SW480 (cell line): Measurements from ENCODE around the gene B3GALT6.

Experiments
- DNase-seq: peaks from one replicate; pipeline ENCODE4 v3.0.0-alpha.2; 2016; ENCODE audit warnings: low spot score

Gene B3GALT6

DNA sequence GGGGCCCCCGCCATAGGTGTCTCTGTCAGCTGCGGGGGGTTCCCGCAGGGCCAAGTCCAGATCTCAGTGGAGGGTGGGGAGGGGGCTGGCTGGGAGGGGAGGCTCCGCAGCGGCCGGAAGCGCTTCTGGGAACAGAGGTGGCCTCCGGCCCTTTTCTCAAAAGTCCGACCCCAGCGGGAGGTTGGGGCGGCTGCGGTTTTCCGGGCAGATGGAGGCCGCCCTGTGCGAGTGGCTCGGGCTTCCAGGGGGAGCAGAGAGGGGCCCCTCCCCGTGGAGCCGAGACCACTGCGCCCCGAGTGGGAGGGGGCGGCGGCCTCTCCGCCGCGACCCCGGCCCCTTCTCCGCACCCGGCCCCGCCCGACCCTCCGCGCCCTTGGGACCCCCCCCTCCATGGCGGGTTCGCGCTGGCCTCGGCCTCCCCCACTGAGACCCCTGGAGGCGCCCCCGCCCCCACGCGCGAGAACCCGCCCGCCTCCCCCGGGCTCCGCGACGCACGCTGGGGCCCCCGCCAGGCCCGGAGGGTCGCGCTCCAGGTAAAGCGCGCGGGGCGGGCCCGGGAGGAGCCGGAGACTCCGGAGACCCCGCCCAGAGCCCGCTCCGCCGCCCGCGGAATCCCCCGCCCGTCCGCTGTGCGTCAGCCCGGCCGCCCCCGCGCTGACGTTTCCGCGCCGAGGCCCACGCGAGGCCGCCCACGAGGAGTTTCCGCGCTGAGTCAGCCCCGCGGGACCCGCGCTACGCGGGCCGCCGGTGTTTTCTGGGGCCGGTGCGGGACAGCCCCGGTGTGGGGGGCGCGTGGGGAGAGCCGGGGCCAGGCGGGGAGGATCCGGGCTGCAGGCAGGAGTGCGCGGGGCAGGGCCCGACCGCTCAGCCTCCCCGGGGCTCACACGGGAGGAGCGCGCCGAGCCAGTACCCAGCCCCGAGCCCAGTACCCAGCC lies 30.9 kb upstream of the B3GALT6 start:
- DNase-seq: peak; percentile 53

DNA sequence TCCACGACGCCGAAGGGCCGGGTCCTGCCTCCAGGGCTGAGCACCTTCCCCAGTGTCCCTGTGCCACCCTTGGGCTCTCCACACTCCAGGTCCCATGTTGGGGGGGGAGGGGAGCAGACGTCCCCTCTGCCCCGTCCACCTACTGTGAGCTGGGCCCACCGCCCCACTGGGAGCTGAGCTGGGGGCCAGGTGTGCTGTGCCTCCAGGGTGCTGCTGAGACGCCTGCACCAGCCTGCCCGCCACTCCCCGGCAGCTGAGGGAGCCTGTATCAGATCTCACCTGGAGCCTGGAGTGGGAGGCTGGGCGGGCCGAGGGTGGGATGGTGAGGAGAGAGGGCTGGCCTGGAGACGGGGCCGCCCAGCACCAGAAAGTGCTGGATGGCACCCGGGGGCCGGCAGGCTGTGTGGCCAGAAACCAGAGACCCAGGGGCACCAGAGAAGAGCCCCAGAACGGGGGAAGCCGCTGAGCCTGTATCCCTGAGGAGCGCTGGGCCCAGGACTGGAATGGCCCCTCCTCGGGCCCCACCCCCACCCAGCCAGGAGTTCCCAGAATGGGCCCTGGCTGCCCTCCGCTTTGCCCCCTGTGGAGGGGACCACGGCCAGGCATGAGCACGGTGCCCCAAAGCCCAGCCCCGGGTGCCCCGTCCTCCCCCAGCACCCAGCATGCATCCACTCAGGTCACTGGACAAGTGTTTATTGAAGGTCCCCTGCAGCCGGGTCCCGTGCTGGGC lies 29.0 kb upstream of the B3GALT6 start:
- DNase-seq: no peak

DNA sequence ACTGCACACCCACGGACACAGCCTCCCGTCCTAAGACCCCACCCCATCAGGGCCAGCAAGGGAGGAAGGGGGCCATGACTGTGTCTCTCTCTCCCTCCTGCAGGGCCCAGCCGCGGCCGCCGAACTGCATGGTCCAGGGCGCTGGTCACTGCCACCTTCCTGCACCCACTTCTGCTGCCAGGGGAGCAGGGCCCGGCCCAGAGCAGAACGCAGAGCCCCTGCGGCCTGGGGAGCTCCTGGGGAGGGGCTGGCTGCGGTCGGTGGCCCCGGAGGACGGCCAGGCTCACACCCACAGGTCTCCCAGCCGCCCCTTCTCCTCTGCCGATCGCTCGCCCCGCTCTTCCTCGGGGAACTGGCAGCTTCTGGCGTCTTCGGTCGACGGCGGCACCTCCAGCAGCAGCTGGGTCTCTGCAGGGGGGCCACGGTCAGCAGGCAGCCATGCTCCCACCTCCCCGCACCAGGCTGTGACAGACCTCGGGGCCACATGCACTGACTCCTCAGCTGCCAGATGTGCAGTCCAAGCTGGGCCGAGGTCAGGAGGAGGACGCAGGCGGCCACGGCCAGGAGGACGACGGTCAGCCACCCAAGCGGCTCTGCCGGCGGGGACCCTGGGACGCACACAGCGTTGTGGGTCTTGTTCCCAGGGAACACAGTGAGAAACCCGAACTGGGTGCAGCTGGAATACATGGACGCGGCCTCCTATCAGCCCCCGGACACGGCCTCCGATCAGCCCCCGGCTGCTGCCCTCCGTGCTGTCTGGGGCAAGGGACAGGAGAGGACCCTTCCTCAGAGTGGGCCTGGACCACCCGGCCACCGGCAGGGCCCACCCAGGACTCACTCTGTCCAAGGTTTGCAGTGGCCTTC lies 28.2 kb upstream of the B3GALT6 start:
- no peak for DNase-seq

DNA sequence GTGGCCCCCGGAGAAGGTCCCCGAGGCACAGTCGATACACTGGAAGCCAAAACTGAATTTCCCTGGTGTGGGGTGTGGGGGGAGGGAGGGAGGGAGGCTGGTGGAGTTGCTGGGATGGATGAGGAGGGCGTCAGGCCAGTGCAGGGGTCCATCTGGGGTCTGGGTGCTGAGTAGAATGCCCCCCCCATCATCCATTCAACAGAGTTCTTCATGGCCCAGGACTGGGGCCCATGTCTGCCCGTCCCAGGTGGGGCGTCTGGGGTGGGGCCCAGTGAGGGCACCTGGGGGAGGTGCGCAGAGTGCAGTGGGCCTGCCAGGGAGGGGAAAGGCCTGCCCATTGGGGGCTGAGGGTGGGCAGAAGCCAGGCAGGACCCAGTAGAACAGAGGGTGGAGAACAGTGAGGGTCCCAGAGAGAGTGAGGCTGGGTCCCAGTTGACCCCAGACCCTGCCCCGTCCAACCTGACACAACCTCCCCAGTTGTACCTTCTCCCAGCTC lies 27.6 kb upstream of the B3GALT6 start:
- no peak for DNase-seq

DNA sequence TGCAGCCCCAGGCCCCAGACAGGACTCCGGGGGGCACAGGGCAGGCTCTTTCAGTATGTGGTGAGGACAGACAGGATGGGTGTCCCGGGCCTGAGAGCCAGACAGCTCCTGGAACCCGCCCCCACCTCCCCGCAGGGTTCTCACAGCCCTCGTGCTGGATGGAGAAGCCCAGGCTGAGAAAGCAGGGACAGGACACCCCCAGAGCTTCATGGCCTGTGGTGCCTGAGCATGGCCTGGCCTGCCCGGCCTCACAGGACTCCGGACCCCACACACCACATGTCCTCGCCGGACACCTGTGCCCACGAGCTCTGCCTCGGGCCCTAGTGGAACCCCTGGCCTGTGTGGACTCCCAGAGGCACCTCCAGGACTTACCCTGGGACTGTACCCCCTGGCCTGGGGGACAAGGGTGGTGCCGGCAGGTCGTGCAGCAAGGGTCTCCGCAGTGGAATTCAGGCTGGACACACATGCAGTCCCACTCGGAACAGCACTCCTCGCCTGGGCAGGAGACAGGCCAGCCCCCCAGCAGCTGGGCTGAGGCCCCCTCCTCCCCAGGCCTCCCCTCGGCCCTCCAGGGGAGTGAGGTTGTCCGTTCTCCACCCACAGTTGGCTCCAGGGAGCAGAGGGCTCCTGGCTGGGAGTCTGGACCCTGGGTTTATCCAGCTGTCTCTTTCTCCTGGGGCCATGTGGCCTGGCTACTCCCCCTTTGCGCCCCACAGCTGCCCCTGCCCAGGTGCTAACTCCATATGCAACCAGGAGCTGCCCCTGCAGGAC lies 26.9 kb upstream of the B3GALT6 start:
- DNase-seq: no peak

DNA sequence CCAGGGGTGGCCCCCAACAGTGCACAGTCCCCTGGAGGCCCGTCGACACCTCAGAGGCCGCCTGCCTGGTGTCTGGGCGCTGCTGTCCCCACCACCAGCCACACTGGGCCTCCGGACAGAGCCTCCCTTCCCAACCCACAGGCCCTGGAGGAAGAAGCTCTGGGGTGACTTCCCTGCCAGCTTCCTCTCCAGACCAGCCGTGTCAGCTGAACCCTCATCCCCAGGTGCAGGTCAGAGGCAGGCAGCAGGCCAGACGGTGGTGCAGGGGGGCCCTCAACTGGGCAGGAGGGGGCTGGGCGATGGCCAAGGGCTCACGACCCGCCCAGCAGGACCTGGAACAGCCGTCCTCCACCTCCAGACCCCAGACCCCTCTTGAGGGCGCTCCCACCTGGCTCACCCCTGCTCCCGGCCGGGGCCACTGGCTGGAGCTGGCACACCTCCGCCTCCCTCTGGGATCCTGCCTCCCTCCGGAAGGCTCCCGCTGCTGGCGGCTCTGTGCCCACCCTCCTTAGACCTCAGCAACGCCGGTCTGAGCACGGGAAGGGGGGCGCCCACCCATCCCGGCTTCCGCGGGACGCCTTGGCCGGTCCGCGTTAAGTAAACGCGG lies 26.2 kb upstream of the B3GALT6 start:
- DNase-seq: no peak

DNA sequence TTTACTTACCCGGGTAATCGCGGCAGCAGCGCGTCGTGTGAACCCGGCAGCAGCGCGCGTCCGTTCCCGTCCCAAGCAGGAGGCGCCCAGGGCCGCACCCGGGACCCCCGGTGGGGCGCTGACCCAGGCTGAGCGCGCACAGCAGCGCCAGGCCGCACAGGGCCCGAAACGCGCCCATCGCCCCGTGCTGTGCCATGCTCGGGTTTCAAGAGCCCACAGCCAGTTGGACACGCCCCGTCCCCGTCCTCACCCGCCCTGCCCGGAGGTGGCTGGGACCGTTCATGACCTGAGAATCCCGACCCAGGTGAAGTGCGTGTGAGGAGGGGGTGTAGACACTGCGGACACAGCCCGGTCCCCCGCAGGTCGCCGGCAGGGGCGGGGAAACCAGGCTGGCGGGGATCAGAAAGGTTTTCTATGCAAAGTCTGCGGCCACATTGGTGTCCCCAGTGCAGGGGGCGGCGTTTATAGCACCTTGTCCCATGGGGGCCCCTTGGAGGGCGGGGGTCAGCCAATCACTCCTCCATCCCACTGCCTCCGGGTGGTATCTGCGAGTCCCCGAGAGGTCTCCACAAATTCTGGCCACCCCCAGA lies 25.6 kb upstream of the B3GALT6 start, which contains the start of gene TNFRSF18:
TSS of gene TNFRSF18 (minus strand) at position 217 of the 590 bp plus-strand sequence. CDS start at position 196, 21 bp downstream.
- DNase-seq: peak; percentile 62

DNA sequence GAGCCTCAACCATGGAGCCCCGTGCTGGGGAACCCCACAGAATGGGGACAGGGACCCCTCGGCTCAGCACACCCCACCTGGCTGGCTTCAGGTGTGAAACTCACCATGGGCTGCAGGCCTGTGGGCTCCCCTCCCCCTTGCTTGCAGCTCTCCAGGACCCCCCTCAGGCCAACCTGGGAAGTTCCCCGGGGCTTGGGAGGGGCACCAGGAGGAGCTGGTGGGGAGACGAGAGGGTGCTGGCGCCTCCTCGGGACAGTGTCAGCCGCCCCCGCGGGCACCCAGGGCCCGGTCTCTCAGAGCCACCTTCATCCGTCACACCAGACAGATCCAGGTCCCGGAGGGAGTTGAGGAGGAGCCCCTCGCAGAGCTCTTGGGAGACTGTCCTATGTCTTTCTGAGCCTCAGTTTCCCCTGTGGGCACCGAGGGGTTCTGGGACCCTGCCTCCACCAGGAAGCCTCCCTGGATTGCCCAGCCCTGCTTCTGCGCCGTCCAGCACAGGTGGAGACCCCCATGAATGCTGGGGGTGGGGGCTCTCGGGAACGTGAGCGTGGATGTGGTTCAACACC lies 25.0 kb upstream of the B3GALT6 start:
- no peak for DNase-seq

DNA sequence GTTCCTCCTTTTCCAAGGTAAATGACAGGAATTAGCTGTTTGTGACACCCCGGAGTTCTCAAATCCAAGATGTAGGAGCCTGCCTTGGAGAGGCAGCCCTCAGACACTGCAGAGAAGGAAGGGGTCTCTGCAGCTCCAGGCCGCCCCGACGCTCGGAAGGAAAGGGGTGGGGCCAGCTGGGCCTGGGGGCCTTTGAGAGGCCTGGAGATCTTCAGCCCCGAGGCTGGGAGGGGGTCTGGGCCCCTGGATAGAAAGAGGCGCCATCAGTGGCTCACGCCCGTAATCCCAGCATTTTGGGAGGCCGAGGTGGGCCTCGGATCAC lies 24.5 kb upstream of the B3GALT6 start:
- no peak for DNase-seq

DNA sequence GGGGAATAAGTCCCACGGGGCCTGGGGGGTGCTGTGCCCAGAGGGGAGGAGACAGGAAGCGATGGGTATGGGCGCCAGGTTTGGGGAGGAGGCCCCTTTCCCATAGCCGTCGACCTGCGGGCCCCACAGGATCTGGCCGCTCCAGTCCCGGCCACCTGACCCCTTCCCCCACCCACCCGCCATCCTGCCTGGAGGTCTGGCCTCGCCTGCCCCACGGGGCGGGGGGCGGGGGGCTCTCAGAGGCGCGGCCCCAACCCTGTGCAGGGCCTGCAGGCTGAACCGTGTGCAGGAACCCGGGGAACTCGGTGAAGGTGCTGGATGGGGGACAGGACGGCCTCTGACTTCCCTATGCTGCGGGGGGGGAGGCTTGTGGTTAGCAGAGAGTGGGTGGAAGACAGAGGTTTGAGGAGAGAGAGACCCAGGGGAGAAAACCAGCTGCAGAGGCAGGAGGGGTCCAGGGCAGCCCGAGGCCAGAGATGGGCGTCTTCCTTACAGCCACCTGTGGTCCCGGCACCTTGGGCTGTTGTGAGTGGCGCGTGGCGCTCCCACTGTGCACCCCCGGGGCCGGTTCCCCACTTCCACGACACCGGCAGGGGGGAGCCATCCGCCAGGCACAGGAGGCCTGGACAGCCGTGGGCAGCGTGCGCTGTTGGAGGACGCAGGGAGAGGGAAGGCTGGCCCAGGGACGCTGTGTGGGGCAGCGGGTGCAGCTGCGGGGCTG lies 23.2 kb upstream of the B3GALT6 start:
- no peak for DNase-seq

DNA sequence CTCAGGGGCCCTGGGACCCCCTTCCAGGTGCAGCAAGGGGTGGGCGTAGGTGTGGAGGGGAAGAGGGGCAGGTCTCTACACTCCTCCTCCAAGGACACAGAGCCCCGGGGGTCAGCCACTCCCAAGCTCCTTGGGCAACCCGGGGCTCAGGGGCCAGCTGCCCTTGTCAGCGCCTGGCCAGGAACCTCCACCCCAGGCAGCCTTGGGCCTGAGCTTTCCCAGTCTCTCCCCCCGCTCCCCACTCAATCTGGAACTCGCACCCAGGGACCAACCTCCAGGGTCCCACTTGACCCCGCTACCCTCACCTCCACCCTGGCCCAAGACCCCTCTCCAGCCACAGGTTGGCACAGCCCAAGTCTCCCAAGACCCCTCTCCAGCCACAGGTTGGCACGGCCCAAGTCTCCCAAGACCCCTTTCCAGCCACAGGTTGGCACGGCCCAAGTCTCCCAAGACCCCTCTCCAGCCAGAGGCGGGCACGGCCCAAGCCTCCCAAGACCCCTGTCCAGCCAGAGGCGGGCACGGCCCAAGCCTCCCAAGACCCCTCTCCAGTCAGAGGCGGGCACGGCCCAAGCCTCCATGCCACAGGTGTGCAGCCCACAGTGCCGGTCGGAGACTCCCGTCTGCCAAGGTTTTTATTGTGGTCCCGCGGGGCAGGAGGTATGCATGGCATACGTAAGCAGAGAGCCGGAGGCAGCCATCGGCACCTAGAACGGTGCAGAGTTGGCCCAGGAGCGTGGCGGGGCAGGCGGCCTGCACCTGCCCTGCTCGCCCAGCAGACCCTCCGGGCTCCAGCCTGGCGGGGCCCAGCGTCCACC lies 21.1 kb upstream of the B3GALT6 start:
- no peak for DNase-seq

DNA sequence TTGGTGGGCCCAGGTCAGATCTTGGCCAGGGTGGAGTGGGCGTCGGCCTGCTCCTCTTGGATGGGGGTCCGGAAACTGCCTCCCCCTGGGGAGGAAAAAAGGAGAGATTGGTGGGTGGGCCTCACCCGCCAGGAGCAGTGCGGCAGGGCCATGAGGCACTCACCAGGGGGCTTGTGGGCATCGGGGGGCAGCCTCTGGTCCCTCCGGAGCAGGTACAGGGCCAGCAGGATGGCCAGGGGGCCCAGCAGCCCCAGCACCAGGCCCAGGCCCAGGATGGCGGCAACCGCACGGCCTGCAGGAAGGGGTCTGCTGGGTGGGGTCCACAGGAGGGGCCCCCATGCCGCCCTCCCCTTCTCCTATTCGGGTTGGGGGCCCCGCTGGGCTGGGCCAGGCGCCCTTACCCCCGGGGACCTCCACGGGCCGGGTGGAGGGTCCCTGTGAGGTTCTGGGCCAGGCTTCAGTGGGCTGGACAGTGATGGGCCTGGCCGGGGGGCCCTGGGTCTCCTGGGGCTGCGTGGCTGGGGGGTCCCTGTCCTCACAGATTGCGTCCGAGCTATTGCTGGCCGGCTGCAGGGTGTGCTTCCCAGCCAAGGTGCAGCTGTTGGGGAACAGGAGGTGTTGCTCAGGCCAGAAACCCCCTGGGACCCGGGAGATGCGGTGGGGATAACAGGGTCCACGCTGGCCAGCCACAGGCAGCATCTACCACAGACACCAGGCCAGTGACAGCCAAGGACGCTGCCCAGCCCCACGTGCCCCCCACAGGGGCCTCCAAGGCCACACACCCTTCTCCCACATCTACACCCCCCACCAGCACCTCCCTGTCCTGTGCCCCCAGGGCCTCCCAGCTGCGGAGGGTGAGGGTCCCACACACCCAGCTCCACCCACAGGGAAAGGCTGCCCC lies 20.2 kb upstream of the B3GALT6 start:
- DNase-seq: no peak

DNA sequence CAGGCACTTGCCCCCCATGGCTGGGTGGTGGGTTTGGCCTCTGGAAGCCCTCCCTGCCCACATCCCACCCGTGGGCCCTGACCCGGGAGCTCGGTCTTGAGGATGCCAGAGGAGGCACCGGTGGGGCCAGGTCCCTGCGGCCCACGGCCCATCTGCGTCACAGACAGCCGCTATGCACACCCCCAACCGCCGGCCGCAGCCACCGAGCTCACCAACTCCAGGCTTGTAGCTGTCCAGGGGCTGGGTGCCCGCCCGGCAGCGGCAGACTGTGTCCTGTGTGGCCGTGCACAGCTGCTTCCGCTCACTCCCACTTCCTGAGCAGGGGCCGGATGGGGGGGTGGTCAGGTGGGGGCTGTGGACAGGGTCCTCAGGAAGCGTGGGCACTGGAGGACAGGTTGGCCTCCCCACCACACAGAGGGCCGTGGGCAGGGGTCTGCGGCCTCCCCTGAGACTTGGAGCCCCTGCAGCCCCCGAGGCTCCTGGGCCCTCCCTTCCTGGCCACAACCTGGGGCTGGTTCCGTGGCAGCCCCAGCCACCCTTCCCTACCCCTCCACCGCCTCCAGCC lies 19.2 kb upstream of the B3GALT6 start:
- peak; percentile 52 for DNase-seq

DNA sequence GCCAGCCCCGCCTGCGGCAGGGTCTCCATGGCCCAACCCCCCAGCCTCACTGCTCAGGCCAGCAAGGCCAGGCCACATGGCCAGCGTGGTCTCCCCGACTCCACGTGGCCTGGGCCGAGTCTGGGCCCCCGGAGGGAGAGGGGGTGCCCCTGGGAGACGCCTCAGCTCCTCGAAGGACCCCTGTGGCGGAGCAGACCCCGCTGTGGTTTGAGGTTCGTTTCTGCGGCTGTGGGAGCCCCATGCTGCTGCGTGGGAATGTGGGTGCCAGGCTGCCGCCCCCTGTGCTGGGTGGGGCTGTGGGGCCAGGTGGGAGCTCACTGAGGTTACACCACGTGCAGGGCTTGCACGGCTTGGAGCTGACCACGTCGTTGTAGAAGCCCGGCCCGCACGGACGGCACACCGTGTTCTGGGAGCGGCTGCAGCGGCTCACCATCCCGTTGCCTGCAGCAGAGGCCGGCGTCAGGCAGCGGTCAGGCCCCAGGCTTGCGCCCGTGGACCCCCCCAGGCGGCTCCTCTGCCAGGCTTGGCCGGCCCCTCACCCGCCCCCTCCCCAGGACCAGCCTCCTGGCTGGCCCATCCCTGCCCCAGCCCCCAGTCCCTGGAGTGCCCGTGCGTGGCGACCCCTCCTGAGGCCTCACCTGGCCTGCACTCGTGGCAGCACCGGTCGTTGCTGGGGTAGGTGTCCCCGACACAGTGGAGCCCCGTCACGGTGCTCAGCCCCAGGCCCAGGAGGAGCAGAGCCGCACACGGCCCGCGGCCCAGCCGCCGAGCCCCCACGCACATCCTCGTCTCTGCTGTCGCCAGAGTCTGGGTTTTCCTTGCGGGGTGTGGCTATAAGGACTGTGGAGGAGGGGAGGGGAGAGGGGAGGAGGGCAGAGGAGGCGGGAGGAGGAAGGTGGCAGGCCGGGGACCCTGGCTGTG lies 18.4 kb upstream of the B3GALT6 start, which contains the start of gene TNFRSF4:
TSS of gene TNFRSF4 (minus strand) at position 809 of the 921 bp plus-strand sequence. CDS start at position 783, 26 bp downstream.
- peak; percentile 52 for DNase-seq

DNA sequence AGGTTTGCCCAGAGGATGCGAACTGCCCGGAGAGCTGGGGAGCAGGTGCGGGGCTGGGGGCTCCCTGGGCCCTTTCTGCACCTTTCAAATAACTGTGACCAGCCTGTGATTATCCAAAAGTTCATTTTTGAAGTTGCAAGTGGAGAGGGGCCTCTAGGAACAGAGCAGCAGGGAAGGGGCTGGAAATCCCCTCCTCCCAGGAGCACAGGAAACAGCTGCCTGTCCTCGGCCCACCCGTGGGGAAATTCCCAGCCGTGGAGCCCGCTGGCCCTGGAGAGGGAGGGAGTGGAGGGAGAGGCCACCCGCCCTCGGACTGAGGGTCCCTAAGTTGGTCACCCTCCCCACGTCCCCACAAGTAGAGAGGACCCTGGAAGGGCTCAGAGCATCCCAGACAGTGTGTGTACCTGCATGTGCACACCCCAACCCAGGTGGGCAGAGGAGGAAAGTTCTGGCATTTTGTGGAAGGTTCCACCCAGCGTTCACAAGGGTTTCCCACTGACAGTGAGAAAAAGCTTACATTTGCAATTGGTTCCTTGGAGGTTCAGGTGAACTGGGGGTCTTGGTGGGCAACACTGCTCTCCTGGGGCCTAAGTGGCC lies 16.9 kb upstream of the B3GALT6 start:
- no peak for DNase-seq
